ENCODE results near the gene FBXW7.

GRCh38 chr4:152342293-152342692 lies 193.6 kb downstream of the FBXW7 start:
- TF ChIP-seq, protein P1, sequence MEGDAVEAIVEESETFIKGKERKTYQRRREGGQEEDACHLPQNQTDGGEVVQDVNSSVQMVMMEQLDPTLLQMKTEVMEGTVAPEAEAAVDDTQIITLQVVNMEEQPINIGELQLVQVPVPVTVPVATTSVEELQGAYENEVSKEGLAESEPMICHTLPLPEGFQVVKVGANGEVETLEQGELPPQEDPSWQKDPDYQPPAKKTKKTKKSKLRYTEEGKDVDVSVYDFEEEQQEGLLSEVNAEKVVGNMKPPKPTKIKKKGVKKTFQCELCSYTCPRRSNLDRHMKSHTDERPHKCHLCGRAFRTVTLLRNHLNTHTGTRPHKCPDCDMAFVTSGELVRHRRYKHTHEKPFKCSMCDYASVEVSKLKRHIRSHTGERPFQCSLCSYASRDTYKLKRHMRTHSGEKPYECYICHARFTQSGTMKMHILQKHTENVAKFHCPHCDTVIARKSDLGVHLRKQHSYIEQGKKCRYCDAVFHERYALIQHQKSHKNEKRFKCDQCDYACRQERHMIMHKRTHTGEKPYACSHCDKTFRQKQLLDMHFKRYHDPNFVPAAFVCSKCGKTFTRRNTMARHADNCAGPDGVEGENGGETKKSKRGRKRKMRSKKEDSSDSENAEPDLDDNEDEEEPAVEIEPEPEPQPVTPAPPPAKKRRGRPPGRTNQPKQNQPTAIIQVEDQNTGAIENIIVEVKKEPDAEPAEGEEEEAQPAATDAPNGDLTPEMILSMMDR (IDR thresholded peaks at IDR 0.05): no peak
- TF ChIP-seq, protein P2, sequence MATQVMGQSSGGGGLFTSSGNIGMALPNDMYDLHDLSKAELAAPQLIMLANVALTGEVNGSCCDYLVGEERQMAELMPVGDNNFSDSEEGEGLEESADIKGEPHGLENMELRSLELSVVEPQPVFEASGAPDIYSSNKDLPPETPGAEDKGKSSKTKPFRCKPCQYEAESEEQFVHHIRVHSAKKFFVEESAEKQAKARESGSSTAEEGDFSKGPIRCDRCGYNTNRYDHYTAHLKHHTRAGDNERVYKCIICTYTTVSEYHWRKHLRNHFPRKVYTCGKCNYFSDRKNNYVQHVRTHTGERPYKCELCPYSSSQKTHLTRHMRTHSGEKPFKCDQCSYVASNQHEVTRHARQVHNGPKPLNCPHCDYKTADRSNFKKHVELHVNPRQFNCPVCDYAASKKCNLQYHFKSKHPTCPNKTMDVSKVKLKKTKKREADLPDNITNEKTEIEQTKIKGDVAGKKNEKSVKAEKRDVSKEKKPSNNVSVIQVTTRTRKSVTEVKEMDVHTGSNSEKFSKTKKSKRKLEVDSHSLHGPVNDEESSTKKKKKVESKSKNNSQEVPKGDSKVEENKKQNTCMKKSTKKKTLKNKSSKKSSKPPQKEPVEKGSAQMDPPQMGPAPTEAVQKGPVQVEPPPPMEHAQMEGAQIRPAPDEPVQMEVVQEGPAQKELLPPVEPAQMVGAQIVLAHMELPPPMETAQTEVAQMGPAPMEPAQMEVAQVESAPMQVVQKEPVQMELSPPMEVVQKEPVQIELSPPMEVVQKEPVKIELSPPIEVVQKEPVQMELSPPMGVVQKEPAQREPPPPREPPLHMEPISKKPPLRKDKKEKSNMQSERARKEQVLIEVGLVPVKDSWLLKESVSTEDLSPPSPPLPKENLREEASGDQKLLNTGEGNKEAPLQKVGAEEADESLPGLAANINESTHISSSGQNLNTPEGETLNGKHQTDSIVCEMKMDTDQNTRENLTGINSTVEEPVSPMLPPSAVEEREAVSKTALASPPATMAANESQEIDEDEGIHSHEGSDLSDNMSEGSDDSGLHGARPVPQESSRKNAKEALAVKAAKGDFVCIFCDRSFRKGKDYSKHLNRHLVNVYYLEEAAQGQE (IDR thresholded peaks at IDR 0.05): no peak
- no peak for TF ChIP-seq POLR2A (IDR thresholded peaks at IDR 0.05; ENCODE audit: low read length)
- no peak for TF ChIP-seq JUN (IDR thresholded peaks at IDR 0.05)
- TF ChIP-seq, protein P3, sequence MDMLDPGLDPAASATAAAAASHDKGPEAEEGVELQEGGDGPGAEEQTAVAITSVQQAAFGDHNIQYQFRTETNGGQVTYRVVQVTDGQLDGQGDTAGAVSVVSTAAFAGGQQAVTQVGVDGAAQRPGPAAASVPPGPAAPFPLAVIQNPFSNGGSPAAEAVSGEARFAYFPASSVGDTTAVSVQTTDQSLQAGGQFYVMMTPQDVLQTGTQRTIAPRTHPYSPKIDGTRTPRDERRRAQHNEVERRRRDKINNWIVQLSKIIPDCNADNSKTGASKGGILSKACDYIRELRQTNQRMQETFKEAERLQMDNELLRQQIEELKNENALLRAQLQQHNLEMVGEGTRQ (IDR thresholded peaks at IDR 0.05): no peak
- no peak for TF ChIP-seq CHD4 (IDR thresholded peaks at IDR 0.05; ENCODE audit: borderline replicate concordance)
- TF ChIP-seq, protein P4, sequence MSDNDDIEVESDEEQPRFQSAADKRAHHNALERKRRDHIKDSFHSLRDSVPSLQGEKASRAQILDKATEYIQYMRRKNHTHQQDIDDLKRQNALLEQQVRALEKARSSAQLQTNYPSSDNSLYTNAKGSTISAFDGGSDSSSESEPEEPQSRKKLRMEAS (IDR thresholded peaks at IDR 0.05): no peak
- no peak for TF ChIP-seq CHD2 (IDR thresholded peaks at IDR 0.05; ENCODE audit: low read length, partially characterized antibody)
- TF ChIP-seq MAFK (IDR thresholded peaks at IDR 0.05; ENCODE audit: partially characterized antibody): no peak
- no peak for TF ChIP-seq HDAC2 (IDR thresholded peaks at IDR 0.05)
- no peak for TF ChIP-seq MYC (IDR thresholded peaks at IDR 0.05; ENCODE audit: borderline replicate concordance, low read length)
- no peak for TF ChIP-seq SREBF2 (IDR thresholded peaks at IDR 0.05)
- no peak for TF ChIP-seq ELK1 (IDR thresholded peaks at IDR 0.05; ENCODE audit: low read depth, low read length)
- no peak for TF ChIP-seq JUNB (IDR thresholded peaks at IDR 0.05)

Data from A549 (cell line).